H1 (cell line): ENCODE data around the gene LMNTD1. TPM values are rescaled to one million over a fixed set of nuclear protein-coding genes. Genes with fewer than 3 reads are reported as not detected.

Experiments
- CTCF ChIA-PET: fragments of 300-600 bp; sonication (Branson Sonifier 250); formaldehyde crosslinking; loops from one replicate; lab custom pipeline; 2021; ENCODE audit not compliant: partially characterized antibody; lab: Charles Lee
- POLR2A ChIA-PET: fragments of 300-600 bp; sonication (Branson Sonifier 250); formaldehyde crosslinking; loops from one replicate; lab custom pipeline; 2021; ENCODE audit warnings: inconsistent platforms; ENCODE audit not compliant: partially characterized antibody; lab: Charles Lee
- DNase-seq, 2 experiments: peaks; one replicate each; pipeline versions ENCODE4 v3.0.0 to v3.0.0-alpha.2; 2010 to 2022; ENCODE audit warnings: low spot score in 2 of 2, low read depth in 1 of 2, mixed read lengths in 1 of 2
- FAIRE-seq: peaks from 2 replicates; lab custom pipeline; 2011; peaks lifted over from hg19 to GRCh38; lab: Jason Lieb, UNC
- H2AFZ ChIP-seq: 2 replicates; pipeline ENCODE4 v1.8.1; 2012; ENCODE audit warnings: low read length, inconsistent platforms
- H2AK5ac ChIP-seq: 2 replicates; pipeline ENCODE4 v1.6.1; 2013; ENCODE audit warnings: low read depth, low read length
- H2BK120ac ChIP-seq: replicated peaks from 2 replicates; pipeline ENCODE3; 2013; ENCODE audit warnings: low read depth, low read length, inconsistent platforms
- H2BK12ac ChIP-seq: 2 replicates; pipeline ENCODE4 v1.6.1; 2013; ENCODE audit warnings: low read depth, low read length
- H2BK15ac ChIP-seq: 2 replicates; pipeline ENCODE4 v1.6.1; 2013; ENCODE audit warnings: low read length
- H2BK20ac ChIP-seq: 2 replicates; pipeline ENCODE4 v1.6.1; 2013; ENCODE audit warnings: low read length
- H2BK5ac ChIP-seq: 2 replicates; pipeline ENCODE4 v1.6.1; 2013; ENCODE audit warnings: low read depth, low read length
- H3K14ac ChIP-seq: 2 replicates; pipeline ENCODE4 v1.6.1; 2013; ENCODE audit warnings: inconsistent platforms; ENCODE audit not compliant: insufficient read length
- H3K18ac ChIP-seq: 2 replicates; pipeline ENCODE4 v1.6.1; 2013; ENCODE audit warnings: low read length; ENCODE audit errors: extremely low read depth
- H3K23ac ChIP-seq: 2 replicates; pipeline ENCODE4 v1.6.1; 2013; ENCODE audit warnings: inconsistent platforms; ENCODE audit not compliant: insufficient read length
- H3K23me2 ChIP-seq: 2 replicates; pipeline ENCODE4 v1.6.1; 2013; ENCODE audit warnings: low read depth, low read length
- H3K27ac ChIP-seq: 2 replicates; pipeline ENCODE4 v1.6.1; 2011; ENCODE audit warnings: low read depth, low read length, inconsistent platforms
- H3K27me3 ChIP-seq, 4 experiments: replicated peaks in 1 of 4; 1 replicate in 1 of 4; 2 replicates in 3 of 4; pipeline versions ENCODE4 v1.6.1 to v1.8.1; 2011 to 2013; ENCODE audit warnings: low read length in 3 of 4, mild to moderate bottlenecking in 3 of 4, inconsistent platforms in 2 of 4, mixed read lengths in 2 of 4, moderate library complexity in 1 of 4; ENCODE audit not compliant: control insufficient read depth in 3 of 4, insufficient read depth in 3 of 4; ENCODE audit errors: extremely low read depth in 1 of 4
- H3K36me3 ChIP-seq, 4 experiments: 2 replicates each; pipeline versions ENCODE4 v1.6.1 to v1.8.1; 2011 to 2013; ENCODE audit warnings: mild to moderate bottlenecking in 4 of 4, low read length in 3 of 4, moderate library complexity in 2 of 4, control low read depth in 1 of 4, inconsistent platforms in 1 of 4; ENCODE audit not compliant: insufficient read depth in 4 of 4, control insufficient read depth in 2 of 4
- H3K4ac ChIP-seq: replicated peaks from 2 replicates; pipeline ENCODE3; 2013; ENCODE audit warnings: low read length, low read depth, mixed read lengths, inconsistent platforms; ENCODE audit not compliant: insufficient read length
- H3K4me1 ChIP-seq, 4 experiments: replicated peaks in 1 of 4; 1 replicate in 1 of 4; 2 replicates in 3 of 4; pipeline versions ENCODE4 v1.6.1 to v1.8.1; 2011 to 2013; ENCODE audit warnings: low read length in 3 of 4, inconsistent platforms in 2 of 4, mixed read lengths in 1 of 4; ENCODE audit not compliant: insufficient read depth in 4 of 4, control insufficient read depth in 3 of 4
- H3K4me2 ChIP-seq, 2 experiments: 2 replicates each; pipeline versions ENCODE4 v1.6.1 to v1.8.1; 2011 to 2013; ENCODE audit warnings: low read depth in 2 of 2, low read length in 2 of 2, control low read depth in 1 of 2, inconsistent platforms in 1 of 2, mild to moderate bottlenecking in 1 of 2; ENCODE audit not compliant: insufficient read depth in 1 of 2
- H3K4me3 ChIP-seq, 4 experiments: fragments of 200-600, 300-600 bp in 1 of 4; sonication (generic), shearing (Covaris generic), sonication (Bioruptor Twin) in 1 of 4; 2 replicates each; pipeline versions ENCODE4 v1.5.1 to v1.8.1; 2011 to 2016; ENCODE audit warnings: low read length in 4 of 4, low read depth in 3 of 4, control low read depth in 2 of 4, inconsistent platforms in 2 of 4, mild to moderate bottlenecking in 2 of 4, mixed read lengths in 1 of 4, moderate library complexity in 1 of 4; ENCODE audit not compliant: insufficient read depth in 2 of 4; ENCODE audit errors: extremely low read depth in 1 of 4
- H3K56ac ChIP-seq: replicated peaks from 2 replicates; pipeline ENCODE3; 2013; ENCODE audit warnings: low read depth, mild to moderate bottlenecking, mixed read lengths, low read length, inconsistent platforms; ENCODE audit not compliant: insufficient read length
- H3K79me1 ChIP-seq: 2 replicates; pipeline ENCODE4 v1.6.1; 2013; ENCODE audit warnings: low read depth, low read length, control low read depth
- H3K79me2 ChIP-seq, 2 experiments: 2 replicates each; pipeline versions ENCODE4 v1.6.1 to v1.8.1; 2012 to 2013; ENCODE audit warnings: low read length in 2 of 2, mild to moderate bottlenecking in 2 of 2, inconsistent platforms in 1 of 2; ENCODE audit not compliant: insufficient read depth in 2 of 2, control insufficient read depth in 1 of 2
- H3K9ac ChIP-seq, 4 experiments: replicated peaks in 1 of 4; 1 replicate in 1 of 4; 2 replicates in 3 of 4; pipeline versions ENCODE4 v1.6.1 to v1.8.1; 2011 to 2013; ENCODE audit warnings: low read depth in 3 of 4, low read length in 3 of 4, control low read depth in 2 of 4, mild to moderate bottlenecking in 2 of 4, moderate library complexity in 2 of 4, inconsistent platforms in 1 of 4; ENCODE audit errors: extremely low read depth in 1 of 4
- H3K9me3 ChIP-seq, 2 experiments: 2 replicates each; pipeline versions ENCODE4 v1.6.1 to v1.8.1; 2012 to 2013; ENCODE audit warnings: mild to moderate bottlenecking in 2 of 2, moderate library complexity in 2 of 2, control low read depth in 1 of 2, inconsistent platforms in 1 of 2, low read depth in 1 of 2, low read length in 1 of 2, mixed read lengths in 1 of 2; ENCODE audit not compliant: insufficient read depth in 2 of 2
- H4K20me1 ChIP-seq, 2 experiments: replicated peaks in 1 of 2; 2 replicates each; pipeline versions ENCODE3 to v1.8.1; 2011 to 2013; ENCODE audit warnings: inconsistent platforms in 2 of 2, low read length in 2 of 2, mild to moderate bottlenecking in 1 of 2; ENCODE audit not compliant: insufficient read depth in 2 of 2, control insufficient read depth in 1 of 2
- H4K5ac ChIP-seq: 2 replicates; pipeline ENCODE4 v1.6.1; 2013; ENCODE audit warnings: low read length, low read depth, mixed read lengths, inconsistent platforms; ENCODE audit not compliant: insufficient read length
- H4K8ac ChIP-seq: 2 replicates; pipeline ENCODE4 v1.8.0; 2013; ENCODE audit warnings: mild to moderate bottlenecking, moderate library complexity, low read length, inconsistent platforms; ENCODE audit not compliant: insufficient read depth; ENCODE audit errors: extremely low read depth
- H4K91ac ChIP-seq: replicated peaks from 2 replicates; pipeline ENCODE3; 2013; ENCODE audit warnings: low read length, mixed read lengths, inconsistent platforms; ENCODE audit not compliant: insufficient read length
- BCL11A ChIP-seq, 2 experiments: IDR thresholded peaks; one replicate each; pipeline ENCODE4 v1.6.1; 2011; ENCODE audit warnings: low read depth in 2 of 2, low read length in 2 of 2, mild to moderate bottlenecking in 2 of 2
- CHD1 ChIP-seq: IDR thresholded peaks from 2 replicates; pipeline ENCODE4 v1.6.1; 2012; ENCODE audit warnings: low read depth, low read length, improper control_type of control experiment
- CREB1 ChIP-seq: IDR thresholded peaks from 2 replicates; pipeline ENCODE4 v1.6.1; 2012; ENCODE audit warnings: inconsistent platforms
- GTF2F1 ChIP-seq: IDR thresholded peaks from 2 replicates; pipeline ENCODE4 v1.6.1; 2012; ENCODE audit warnings: low read depth, low read length, improper control_type of control experiment, borderline replicate concordance
- HDAC6 ChIP-seq: IDR thresholded peaks from one replicate; pipeline ENCODE4 v1.7.1; 2012; ENCODE audit warnings: low read depth, mild to moderate bottlenecking, inconsistent platforms, low read length, moderate library complexity
- JUND ChIP-seq: IDR thresholded peaks from 2 replicates; pipeline ENCODE4 v1.6.1; 2011; ENCODE audit warnings: mild to moderate bottlenecking, improper control_type of control experiment, low read length
- NRF1 ChIP-seq: IDR thresholded peaks from 2 replicates; pipeline ENCODE4 v1.6.1; 2011; ENCODE audit warnings: mild to moderate bottlenecking, low read depth, low read length, improper control_type of control experiment
- RAD21 ChIP-seq, 2 experiments: IDR thresholded peaks in 1 of 2; conservative IDR thresholded peaks in 1 of 2; 2 replicates each; pipeline ENCODE4 v1.6.1; 2011; ENCODE audit warnings: low read depth in 2 of 2, low read length in 2 of 2, improper control_type of control experiment in 1 of 2, inconsistent platforms in 1 of 2, mild to moderate bottlenecking in 1 of 2, moderate library complexity in 1 of 2
- RFX5 ChIP-seq: IDR thresholded peaks from 2 replicates; pipeline ENCODE4 v1.6.1; 2011; ENCODE audit warnings: low read depth, low read length, improper control_type of control experiment, borderline replicate concordance
- SP2 ChIP-seq: IDR thresholded peaks from 2 replicates; pipeline ENCODE4 v1.6.1; 2012; ENCODE audit warnings: mild to moderate bottlenecking, low read length, inconsistent platforms
- TCF12 ChIP-seq: IDR thresholded peaks from 2 replicates; pipeline ENCODE4 v1.6.1; 2011; ENCODE audit warnings: low read depth, mild to moderate bottlenecking, low read length
- WGBS, 2 experiments: shearing (Covaris generic) in 1 of 2; methylation state at CpG; one replicate each; pipeline versions ENCODE4 v1.1.6 to v1.1.7; 2013 to 2015; ENCODE audit warnings: low lambda C conversion rate in 2 of 2, mixed read lengths in 2 of 2, inconsistent platforms in 1 of 2, low coverage in 1 of 2, missing lambda C conversion rate in 1 of 2; ENCODE audit not compliant: insufficient replicate concordance in 2 of 2, insufficient coverage in 1 of 2, insufficient read length in 1 of 2; ENCODE audit errors: extremely low coverage in 1 of 2, missing lambda C conversion rate in 1 of 2; 5-methylcytosine and 5-hydroxymethylcytosine counted together
- polyA plus RNA-seq, 7 experiments: library from polyadenylated mRNA; depleted of rRNA in 3 of 7; stranded (reverse) in 5 of 7; unstranded in 2 of 7; fragments of >200 nt in 5 of 7; fragments of 200-250 nt in 2 of 7; gene quantifications; 1 replicate in 5 of 7; 2 replicates in 1 of 7; 4 replicates in 1 of 7; pipeline versions ENCODE4 v1.2.1 to v1.2.3, GENCODE V29; 2011 to 2013; ENCODE audit warnings: missing spikeins in 2 of 7, mixed read lengths in 2 of 7
- total RNA-seq: library from RNA; stranded (reverse); fragmentation: NEBNext Ultra II Directional; extraction: Animal tissue kit (Norgen Biotek cat#: 25700); gene quantifications from 2 replicates; pipeline ENCODE4 v1.2.1, GENCODE V29; 2021

LMNTD1 gene
- total and polyA plus RNA-seq, 2 of the 8 experiments (the other 6 are each of a cell fraction or from before 2014, with no cell fraction given), result not detected

- no peak overlapping the region for H2BK20ac ChIP-seq
- no peak for FAIRE-seq
- H2AFZ ChIP-seq, result no peak overlapping the region
Measured at GRCh38 chr12:25463521-25463920, 89.6 kb downstream of the LMNTD1 start.

More at GRCh38 chr12:25463521-25463920, 89.6 kb downstream of the LMNTD1 start:
- Histone ChIP-seq H2BK120ac (no peak overlapping the region), H2BK12ac (no peak overlapping the region), H3K36me3 (no peaks in the 10 kb centered on the region), H4K8ac (no peak overlapping the region), H2BK15ac (no peak overlapping the region), H3K4me3 (no peak overlapping the region), H3K23ac (no peak overlapping the region), H4K5ac (no peak overlapping the region), H3K9ac (no peak overlapping the region), H3K79me2 (no peaks in the 10 kb centered on the region), H3K23me2 (no peaks in the 10 kb centered on the region), H3K4me1 (no peaks in the 10 kb centered on the region), H3K79me1 (no peaks in the 10 kb centered on the region), H2AK5ac (no peak overlapping the region), H3K4ac (no peak overlapping the region), H2BK5ac (no peak overlapping the region), H3K27me3 (no peaks in the 10 kb centered on the region), H3K9me3 (no peaks in the 10 kb centered on the region), H4K91ac (no peak overlapping the region), H3K56ac (no peak overlapping the region), H3K18ac (no peak overlapping the region), H4K20me1 (no peaks in the 10 kb centered on the region), H3K14ac (no peak overlapping the region), H3K4me2 (no peak overlapping the region), H3K27ac (no peak overlapping the region)
- TF ChIP-seq SP2 (no peak), CREB1 (no peak), GTF2F1 (no peak), HDAC6 (no peak), BCL11A (IDR thresholded peaks at IDR 0.05; ENCODE audit: low read depth in 2 of 2, low read length in 2 of 2) (no peak), TCF12 (no peak), CHD1 (no peak), RAD21 (IDR thresholded peaks at IDR 0.05 in 1 of 2, conservative IDR thresholded peaks at IDR 0.05 in 1 of 2; ENCODE audit: low read depth in 2 of 2, low read length in 2 of 2) (no peak), JUND (no peak), NRF1 (no peak), RFX5 (no peak)
- POLR2A ChIA-PET, result no interaction called here
- WGBS, 2 experiments, result 97% methylated on average over 8 of the region's 8 CpGs; no CpG with 5 or more reads in 1 of the 2 experiments
- CTCF ChIA-PET, result interaction anchor here (1.0 kb wide), 1 partner anchor 58 kb away, joined by 3 read pairs; no protein-coding TSS in a partner anchor
- no peak for DNase-seq
